ENCODE data around the gene TMEM185B. TPM values are rescaled to one million over a fixed set of nuclear protein-coding genes. Genes with fewer than 3 reads are reported as not detected.

The TMEM185B gene
- polyA plus RNA-seq, 1 of the 3 experiments (the other 2 are of a cell fraction) = 36.0 TPM

- peak; percentile 6 for DNase-seq
- no peaks in the 10 kb centered on the region for H3K9me2 ChIP-seq
- no peak overlapping the region for H2AFZ ChIP-seq (ENCODE audit: low read depth)
- H3K9ac ChIP-seq = no peak overlapping the region
- H3K4me3 ChIP-seq (ENCODE audit: low read depth in 2 of 2, low read length in 1 of 2) = no peak overlapping the region
- H3K27me3 ChIP-seq (ENCODE audit: insufficient read depth) = no peaks in the 10 kb centered on the region
- ChIA-PET CTCF (interaction anchor here (1.0 to 2.8 kb wide), 6 partner anchors 9 to 111 kb away, joined by 3 to 10 read pairs (median 4); no protein-coding TSS in a partner anchor), POLR2A (no interaction called here)
- H4K20me1 ChIP-seq (ENCODE audit: insufficient read depth) = no peaks in the 10 kb centered on the region
- H3K27ac ChIP-seq (ENCODE audit: low read depth in 2 of 2, low read length in 1 of 2) = no peak overlapping the region
- H3K36me3 ChIP-seq (replicated peaks in 1 of 2; ENCODE audit: control insufficient read depth in 1 of 2, insufficient read depth in 2 of 2, low read length in 1 of 2) = peaks cover 11 to 26% of the 10 kb centered on the region in 2 experiments
- peaks cover 23 to 24% of the 10 kb centered on the region in 2 experiments; a peak in 3 of 4 replicates for H3K4me1 ChIP-seq (ENCODE audit: control insufficient read depth in 1 of 2, insufficient read depth in 2 of 2, low read depth in 1 of 2, low read length in 1 of 2)
- no peaks in the 10 kb centered on the region for H3F3A ChIP-seq (replicated peaks; ENCODE audit: insufficient read depth)
- TF ChIP-seq, protein P1, sequence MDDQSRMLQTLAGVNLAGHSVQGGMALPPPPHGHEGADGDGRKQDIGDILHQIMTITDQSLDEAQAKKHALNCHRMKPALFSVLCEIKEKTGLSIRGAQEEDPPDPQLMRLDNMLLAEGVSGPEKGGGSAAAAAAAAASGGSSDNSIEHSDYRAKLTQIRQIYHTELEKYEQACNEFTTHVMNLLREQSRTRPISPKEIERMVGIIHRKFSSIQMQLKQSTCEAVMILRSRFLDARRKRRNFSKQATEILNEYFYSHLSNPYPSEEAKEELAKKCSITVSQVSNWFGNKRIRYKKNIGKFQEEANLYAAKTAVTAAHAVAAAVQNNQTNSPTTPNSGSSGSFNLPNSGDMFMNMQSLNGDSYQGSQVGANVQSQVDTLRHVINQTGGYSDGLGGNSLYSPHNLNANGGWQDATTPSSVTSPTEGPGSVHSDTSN (IDR thresholded peaks at IDR 0.05) = no peak
- no peak for TF ChIP-seq YY1 (IDR thresholded peaks at IDR 0.05; ENCODE audit: low read depth)
- no peak for TF ChIP-seq EZH2phosphoT487 (IDR thresholded peaks at IDR 0.05; ENCODE audit: borderline replicate concordance, low read depth)
- no peak for TF ChIP-seq FOXM1 (IDR thresholded peaks at IDR 0.05; ENCODE audit: low read depth)
- no peak for TF ChIP-seq EP300 (IDR thresholded peaks at IDR 0.05; ENCODE audit: borderline replicate concordance in 1 of 2, low read depth in 1 of 2, low read length in 1 of 2)
- TF ChIP-seq USF2 (IDR thresholded peaks at IDR 0.05; ENCODE audit: borderline replicate concordance, low read depth, low read length) = no peak
- no peak for TF ChIP-seq FOXJ3 (CRISPR knock-in tag; IDR thresholded peaks at IDR 0.05)
- no peak for TF ChIP-seq NFIC (IDR thresholded peaks at IDR 0.05; ENCODE audit: borderline replicate concordance)
- no peak for TF ChIP-seq FOSL2 (IDR thresholded peaks at IDR 0.05; ENCODE audit: borderline replicate concordance, low read depth)
- no peak for TF ChIP-seq GABPA (IDR thresholded peaks at IDR 0.05; ENCODE audit: low read depth)
- TF ChIP-seq TAF1 (IDR thresholded peaks at IDR 0.05; ENCODE audit: borderline replicate concordance, low read depth, low read length) = no peak
- TF ChIP-seq RCOR1 (IDR thresholded peaks at IDR 0.05; ENCODE audit: low read length) = no peak
- TF ChIP-seq SIN3A (IDR thresholded peaks at IDR 0.05; ENCODE audit: borderline replicate concordance, low read depth, low read length) = no peak
- TF ChIP-seq POLR2AphosphoS5 (IDR thresholded peaks at IDR 0.05; ENCODE audit: low read depth, low read length) = no peak
- no peak for TF ChIP-seq TEAD4 (IDR thresholded peaks at IDR 0.05; ENCODE audit: borderline replicate concordance, insufficient read depth)
- no peak for TF ChIP-seq CHD2 (IDR thresholded peaks at IDR 0.05; ENCODE audit: low read length, partially characterized antibody)
- no peak for TF ChIP-seq RAD21 (IDR thresholded peaks at IDR 0.05; ENCODE audit: low read length)
- TF ChIP-seq NRF1 (IDR thresholded peaks at IDR 0.05; ENCODE audit: low read depth, low read length) = no peak
- H3K9me3 ChIP-seq = no peaks in the 10 kb centered on the region
- 95% methylated on average over 5 of the region's 5 CpGs for WGBS (ENCODE audit: low lambda C conversion rate)
- H3K79me2 ChIP-seq (ENCODE audit: insufficient read depth) = peaks cover 23% of the 10 kb centered on the region
- no peak overlapping the region for H3K4me2 ChIP-seq
These were observed 3.4 kb downstream of the TMEM185B start for GRCh38 chr2:120219766-120220165.
